Liver (tissue), 9 donors: ENCODE data around the gene MGAT5. TPM values are rescaled to one million over a fixed set of nuclear protein-coding genes. Genes with fewer than 3 reads are reported as not detected.

Experiments
- DNase-seq: peaks from one replicate; pipeline ENCODE4 v3.0.0-alpha.2; 2017; ENCODE audit warnings: low spot score
- H3K27ac ChIP-seq, 2 donors: one replicate each; pipeline ENCODE4 v1.7.0; 2013; ENCODE audit warnings: inconsistent platforms in 2 of 2, low read length in 2 of 2, control low read depth in 1 of 2, low read depth in 1 of 2, mild to moderate bottlenecking in 1 of 2
- H3K27me3 ChIP-seq, 4 donors: one replicate each; pipeline versions ENCODE4 v1.6.1 to v1.7.0; 2013; ENCODE audit warnings: low read length in 3 of 4, inconsistent platforms in 1 of 4, mild to moderate bottlenecking in 1 of 4, moderate library complexity in 1 of 4; ENCODE audit not compliant: control insufficient read depth in 4 of 4, insufficient read depth in 4 of 4
- H3K36me3 ChIP-seq, 4 donors: one replicate each; pipeline versions ENCODE4 v1.6.1 to v1.7.0; 2013; ENCODE audit warnings: low read length in 3 of 4, mild to moderate bottlenecking in 3 of 4, low read depth in 1 of 4, moderate library complexity in 1 of 4; ENCODE audit not compliant: control insufficient read depth in 4 of 4, insufficient read depth in 3 of 4
- H3K4me1 ChIP-seq, 4 donors: one replicate each; pipeline versions ENCODE4 v1.6.1 to v1.7.0; 2013; ENCODE audit warnings: low read length in 3 of 4, mild to moderate bottlenecking in 3 of 4, moderate library complexity in 1 of 4; ENCODE audit not compliant: control insufficient read depth in 4 of 4, insufficient read depth in 4 of 4
- H3K4me3 ChIP-seq, 3 donors: one replicate each; pipeline versions ENCODE4 v1.6.1 to v1.7.0; 2013; ENCODE audit warnings: low read length in 3 of 3, control low read depth in 1 of 3, low read depth in 1 of 3, mild to moderate bottlenecking in 1 of 3
- H3K9ac ChIP-seq, 2 donors: one replicate each; pipeline ENCODE4 v1.7.0; 2013; ENCODE audit warnings: low read length in 2 of 2, mild to moderate bottlenecking in 2 of 2, moderate library complexity in 2 of 2, control low read depth in 1 of 2, low read depth in 1 of 2
- H3K9me3 ChIP-seq, 4 donors: one replicate each; pipeline versions ENCODE4 v1.6.1 to v1.7.0; 2013; ENCODE audit warnings: low read length in 3 of 4; ENCODE audit not compliant: control insufficient read depth in 4 of 4
- ATF3 ChIP-seq: IDR thresholded peaks from 2 replicates; pipeline ENCODE4 v1.6.1; 2016; ENCODE audit warnings: antibody characterized with exemption
- EGR1 ChIP-seq, 2 donors: IDR thresholded peaks; 2 replicates each; pipeline ENCODE4 v1.6.1; 2016 to 2018; ENCODE audit warnings: antibody characterized with exemption in 2 of 2, low read depth in 2 of 2
- FOXA1 ChIP-seq: IDR thresholded peaks from 2 replicates; pipeline ENCODE4 v1.6.1; 2016; ENCODE audit warnings: antibody characterized with exemption
- FOXA2 ChIP-seq: IDR thresholded peaks from 2 replicates; pipeline ENCODE4 v1.6.1; 2016; ENCODE audit warnings: antibody characterized with exemption
- GABPA ChIP-seq, 2 donors: IDR thresholded peaks in 1 of 2; conservative IDR thresholded peaks in 1 of 2; 2 replicates each; pipeline ENCODE4 v1.6.1; 2016; ENCODE audit warnings: antibody characterized with exemption in 2 of 2, mild to moderate bottlenecking in 1 of 2, moderate library complexity in 1 of 2
- HNF4A ChIP-seq, 2 donors: conservative IDR thresholded peaks; 2 replicates each; pipeline ENCODE4 v1.6.1; 2016; ENCODE audit warnings: antibody characterized with exemption in 2 of 2, mild to moderate bottlenecking in 2 of 2
- HNF4G ChIP-seq: IDR thresholded peaks from 2 replicates; pipeline ENCODE4 v1.6.1; 2016; ENCODE audit warnings: antibody characterized with exemption
- JUND ChIP-seq, 2 donors: IDR thresholded peaks; 2 replicates each; pipeline ENCODE4 v1.6.1; 2016; ENCODE audit warnings: antibody characterized with exemption in 2 of 2
- NR2F2 ChIP-seq: IDR thresholded peaks from 2 replicates; pipeline ENCODE4 v1.6.1; 2016; ENCODE audit warnings: antibody characterized with exemption
- RAD21 ChIP-seq, 2 donors: IDR thresholded peaks; 2 replicates each; pipeline ENCODE4 v1.6.1; 2016; ENCODE audit warnings: antibody characterized with exemption in 2 of 2, mild to moderate bottlenecking in 2 of 2
- REST ChIP-seq: IDR thresholded peaks from 2 replicates; pipeline ENCODE4 v1.6.1; 2016; ENCODE audit warnings: antibody characterized with exemption, mild to moderate bottlenecking
- RXRA ChIP-seq, 2 donors: IDR thresholded peaks; 2 replicates each; pipeline ENCODE4 v1.6.1; 2017 to 2018; ENCODE audit warnings: antibody characterized with exemption in 2 of 2, mild to moderate bottlenecking in 1 of 2
- SP1 ChIP-seq: IDR thresholded peaks from 2 replicates; pipeline ENCODE4 v1.6.1; 2018; ENCODE audit warnings: antibody characterized with exemption, mild to moderate bottlenecking
- TAF1 ChIP-seq: conservative IDR thresholded peaks from 2 replicates; pipeline ENCODE4 v1.6.1; 2016; ENCODE audit warnings: antibody characterized with exemption, mild to moderate bottlenecking
- YY1 ChIP-seq: IDR thresholded peaks from 2 replicates; pipeline ENCODE4 v1.6.1; 2016; ENCODE audit warnings: antibody characterized with exemption, mild to moderate bottlenecking
- WGBS: extraction: QIAGEN DNeasy Blood & Tissue Kit; methylation state at CpG from one replicate; pipeline ENCODE4 v1.1.7; 2013; 5-methylcytosine and 5-hydroxymethylcytosine counted together
- polyA plus RNA-seq, 2 donors: library from polyadenylated mRNA; stranded (reverse) in 1 of 2; unstranded in 1 of 2; fragments of 200-250 nt in 1 of 2; fragments of >200 nt in 1 of 2; fragmentation: Nextera tagmentation in 1 of 2; extraction: Ambion mirVana in 1 of 2; gene quantifications; one replicate each; pipeline versions ENCODE4 v1.2.1 to v1.2.3, GENCODE V29; 2013 to 2015
- total RNA-seq, 2 donors: library from RNA; depleted of rRNA; stranded (reverse); fragments of >200 nt; gene quantifications; one replicate each; pipeline ENCODE4 v1.2.3, GENCODE V29; 2014
- TF ChIP-seq, protein P1 (sequence below): IDR thresholded peaks from 2 replicates; pipeline ENCODE4 v1.6.1; 2016; ENCODE audit warnings: antibody characterized with exemption
- TF ChIP-seq, protein P2 (sequence below): fragments of 150-350 bp; IDR thresholded peaks from 2 replicates; pipeline ENCODE4 v1.5.1; 2017; ENCODE audit warnings: improper control_type of control experiment, low read depth, low read length; ENCODE audit not compliant: missing input control
- donor health status: healthy.
- donor health status: healthy.
- donor health status: healthy.
- donor health status: healthy.
- donor health status: healthy.

Gene MGAT5
- total and polyA plus RNA-seq, 4 donors: 1.8 to 12.7 (median 5.6) TPM

- H3K27me3 ChIP-seq: no peaks in the 10 kb centered on the region
- H3K36me3 ChIP-seq: peaks cover 0 to 5% (median under 1%) of the 10 kb centered on the region in 4 donors
- TF ChIP-seq, protein P1, sequence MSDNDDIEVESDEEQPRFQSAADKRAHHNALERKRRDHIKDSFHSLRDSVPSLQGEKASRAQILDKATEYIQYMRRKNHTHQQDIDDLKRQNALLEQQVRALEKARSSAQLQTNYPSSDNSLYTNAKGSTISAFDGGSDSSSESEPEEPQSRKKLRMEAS: no peak
- TF ChIP-seq FOXA2 (no peak), RXRA (IDR thresholded peaks at IDR 0.05) (no peak), JUND (IDR thresholded peaks at IDR 0.05) (no peak)
- WGBS: 91% methylated on average over 7 of the region's 7 CpGs
- DNase-seq: no peak
- peaks cover 4 to 15% (median 9%) of the 10 kb centered on the region in 4 donors for H3K4me1 ChIP-seq
- H3K27ac ChIP-seq: no peak overlapping the region
- H3K4me3 ChIP-seq: no peak overlapping the region
- no peak overlapping the region for H3K9ac ChIP-seq
- no peaks in the 10 kb centered on the region for H3K9me3 ChIP-seq
Observed at GRCh38 chr2:134449157-134449556, 195.3 kb downstream of the MGAT5 start.

DNA sequence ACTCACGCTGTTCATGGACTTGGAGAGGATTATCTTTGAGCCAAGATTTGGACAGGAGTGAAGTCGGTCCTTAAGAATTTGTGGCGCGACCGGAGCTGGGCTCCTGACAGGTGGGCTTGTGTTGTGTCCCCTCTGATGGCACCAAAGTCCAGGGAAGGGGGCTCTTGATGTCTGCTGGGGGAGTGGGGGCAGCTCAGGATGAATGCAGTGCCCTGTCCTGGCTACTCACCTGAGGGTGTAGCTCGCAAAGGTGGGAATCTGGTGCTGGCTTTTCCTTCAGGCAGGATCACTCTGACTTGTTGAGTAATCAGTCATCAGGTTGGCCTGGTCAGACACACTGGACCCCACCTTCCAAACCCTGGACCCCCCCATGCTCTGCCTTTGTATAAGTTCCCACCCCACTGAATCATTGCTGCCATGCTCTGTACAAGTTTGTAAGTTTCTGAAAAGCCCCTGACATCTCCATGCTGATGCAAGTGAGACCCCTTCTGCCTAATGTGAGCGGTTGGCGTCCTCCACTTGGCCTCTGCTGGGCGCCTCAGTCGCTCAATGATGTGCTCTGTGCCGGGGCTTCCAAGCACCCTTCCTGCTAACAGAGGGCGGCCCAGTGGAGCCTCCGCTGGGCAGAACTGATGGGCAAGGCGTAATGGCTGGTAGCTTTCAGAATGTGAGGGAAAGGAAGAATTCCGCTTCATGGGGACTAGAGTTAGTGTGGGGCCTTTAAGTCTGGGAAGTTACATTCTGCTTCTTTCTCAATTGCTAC, 196.1 kb downstream of the MGAT5 start:
- TF ChIP-seq FOXA1 (no peak), REST (no peak), TAF1 (no peak), YY1 (no peak), EGR1 (IDR thresholded peaks at IDR 0.05; ENCODE audit: low read depth in 2 of 2) (no peak), FOXA2 (no peak), RXRA (IDR thresholded peaks at IDR 0.05) (no peak), SP1 (no peak), HNF4G (no peak), GABPA (IDR thresholded peaks at IDR 0.05 in 1 of 2, conservative IDR thresholded peaks at IDR 0.05 in 1 of 2) (no peak), HNF4A (conservative IDR thresholded peaks at IDR 0.05) (no peak)
- TF ChIP-seq, protein P1: no peak
- Histone ChIP-seq H3K27ac (no peak overlapping the region), H3K4me3 (no peak overlapping the region), H3K9me3 (no peaks in the 10 kb centered on the region), H3K27me3 (no peaks in the 10 kb centered on the region), H3K4me1 (peaks cover 4 to 15% (median 10%) of the 10 kb centered on the region in 4 donors), H3K9ac (no peak overlapping the region), H3K36me3 (peaks cover 0 to 5% (median under 1%) of the 10 kb centered on the region in 4 donors)
- WGBS: 98% methylated on average over 15 of the region's 15 CpGs
- no peak for DNase-seq

DNA sequence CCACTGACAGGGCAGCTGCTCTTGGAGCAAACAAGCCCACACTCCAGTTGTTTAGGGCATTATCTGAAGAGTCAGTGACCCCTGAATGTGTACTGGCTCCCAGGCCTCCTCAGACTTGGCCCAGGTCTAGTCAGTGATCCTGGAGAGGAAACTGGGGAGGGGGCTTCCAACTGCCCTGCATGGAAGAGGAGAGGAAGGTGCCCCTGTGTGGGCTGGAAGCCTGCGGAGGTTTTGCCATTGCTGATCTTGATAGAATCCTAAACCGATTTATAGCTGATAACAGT, 197.4 kb downstream of the MGAT5 start:
- no peak for DNase-seq
- no peak overlapping the region for H3K27ac ChIP-seq
- TF ChIP-seq, protein P1: no peak
- TF ChIP-seq NR2F2 (no peak), FOXA1 (no peak), GABPA (IDR thresholded peaks at IDR 0.05 in 1 of 2, conservative IDR thresholded peaks at IDR 0.05 in 1 of 2) (no peak), EGR1 (IDR thresholded peaks at IDR 0.05; ENCODE audit: low read depth in 2 of 2) (no peak), YY1 (no peak), FOXA2 (no peak), RXRA (IDR thresholded peaks at IDR 0.05) (no peak), SP1 (no peak), HNF4A (conservative IDR thresholded peaks at IDR 0.05) (no peak), HNF4G (no peak), ATF3 (no peak), RAD21 (IDR thresholded peaks at IDR 0.05) (no peak)
- TF ChIP-seq, protein P2, sequence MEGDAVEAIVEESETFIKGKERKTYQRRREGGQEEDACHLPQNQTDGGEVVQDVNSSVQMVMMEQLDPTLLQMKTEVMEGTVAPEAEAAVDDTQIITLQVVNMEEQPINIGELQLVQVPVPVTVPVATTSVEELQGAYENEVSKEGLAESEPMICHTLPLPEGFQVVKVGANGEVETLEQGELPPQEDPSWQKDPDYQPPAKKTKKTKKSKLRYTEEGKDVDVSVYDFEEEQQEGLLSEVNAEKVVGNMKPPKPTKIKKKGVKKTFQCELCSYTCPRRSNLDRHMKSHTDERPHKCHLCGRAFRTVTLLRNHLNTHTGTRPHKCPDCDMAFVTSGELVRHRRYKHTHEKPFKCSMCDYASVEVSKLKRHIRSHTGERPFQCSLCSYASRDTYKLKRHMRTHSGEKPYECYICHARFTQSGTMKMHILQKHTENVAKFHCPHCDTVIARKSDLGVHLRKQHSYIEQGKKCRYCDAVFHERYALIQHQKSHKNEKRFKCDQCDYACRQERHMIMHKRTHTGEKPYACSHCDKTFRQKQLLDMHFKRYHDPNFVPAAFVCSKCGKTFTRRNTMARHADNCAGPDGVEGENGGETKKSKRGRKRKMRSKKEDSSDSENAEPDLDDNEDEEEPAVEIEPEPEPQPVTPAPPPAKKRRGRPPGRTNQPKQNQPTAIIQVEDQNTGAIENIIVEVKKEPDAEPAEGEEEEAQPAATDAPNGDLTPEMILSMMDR: no peak

More for the DNA sequence above, 197.4 kb downstream of the MGAT5 start:
- H3K4me1 ChIP-seq: peaks cover 4 to 11% (median 6%) of the 10 kb centered on the region in 4 donors
- 67% methylated on average over 2 of the region's 2 CpGs for WGBS
- H3K4me3 ChIP-seq: no peak overlapping the region
- H3K27me3 ChIP-seq: no peaks in the 10 kb centered on the region
- H3K9ac ChIP-seq: no peak overlapping the region
- H3K9me3 ChIP-seq: no peaks in the 10 kb centered on the region
- H3K36me3 ChIP-seq: peaks cover 0 to 5% (median 0%) of the 10 kb centered on the region in 4 donors
